Esophagus squamous epithelium (tissue), 4 donors: ENCODE data around the gene IQGAP2.
"Not testable (repeated sequence)": the region's sequence is repeated elsewhere in the genome, so short reads cannot be mapped to it uniquely, and the experiment has no call there.

Experiments
- POLR2A ChIP-seq, 4 donors: fragments of 450-650 bp; IDR thresholded peaks; one replicate each; pipeline ENCODE4 v1.6.1; 2017; ENCODE audit warnings: antibody characterized with exemption in 4 of 4, mild to moderate bottlenecking in 4 of 4, moderate library complexity in 3 of 4
- TF ChIP-seq, protein P1 (sequence below), 6 experiments: fragments of 450-650 bp in 4 of 6; fragments of 200-600 bp in 2 of 6; sonication (generic) in 2 of 6; IDR thresholded peaks; one replicate each; pipeline ENCODE4 v1.5.1; 2016 to 2019; ENCODE audit warnings: antibody characterized with exemption in 6 of 6, mild to moderate bottlenecking in 4 of 6, moderate library complexity in 4 of 6

DNA sequence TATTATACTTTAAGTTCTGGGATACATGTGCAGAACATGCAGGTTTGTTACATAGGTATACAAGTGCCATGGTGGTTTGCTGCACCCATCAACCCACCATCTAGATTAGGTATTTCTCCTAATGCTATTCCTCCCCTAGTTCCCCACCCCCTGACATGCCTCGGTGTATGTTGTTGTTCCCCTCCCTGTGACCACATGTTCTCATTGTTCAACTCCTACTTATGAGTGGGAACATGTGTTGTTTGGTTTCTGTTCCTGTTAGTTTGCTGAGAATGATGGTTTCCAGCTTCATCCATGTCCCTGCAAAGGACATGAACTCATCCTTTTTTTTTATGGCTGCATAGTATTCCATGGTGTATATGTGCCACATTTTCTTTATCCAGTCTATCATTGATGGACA lies 200.9 kb downstream of the IQGAP2 start:
- TF ChIP-seq, protein P1, sequence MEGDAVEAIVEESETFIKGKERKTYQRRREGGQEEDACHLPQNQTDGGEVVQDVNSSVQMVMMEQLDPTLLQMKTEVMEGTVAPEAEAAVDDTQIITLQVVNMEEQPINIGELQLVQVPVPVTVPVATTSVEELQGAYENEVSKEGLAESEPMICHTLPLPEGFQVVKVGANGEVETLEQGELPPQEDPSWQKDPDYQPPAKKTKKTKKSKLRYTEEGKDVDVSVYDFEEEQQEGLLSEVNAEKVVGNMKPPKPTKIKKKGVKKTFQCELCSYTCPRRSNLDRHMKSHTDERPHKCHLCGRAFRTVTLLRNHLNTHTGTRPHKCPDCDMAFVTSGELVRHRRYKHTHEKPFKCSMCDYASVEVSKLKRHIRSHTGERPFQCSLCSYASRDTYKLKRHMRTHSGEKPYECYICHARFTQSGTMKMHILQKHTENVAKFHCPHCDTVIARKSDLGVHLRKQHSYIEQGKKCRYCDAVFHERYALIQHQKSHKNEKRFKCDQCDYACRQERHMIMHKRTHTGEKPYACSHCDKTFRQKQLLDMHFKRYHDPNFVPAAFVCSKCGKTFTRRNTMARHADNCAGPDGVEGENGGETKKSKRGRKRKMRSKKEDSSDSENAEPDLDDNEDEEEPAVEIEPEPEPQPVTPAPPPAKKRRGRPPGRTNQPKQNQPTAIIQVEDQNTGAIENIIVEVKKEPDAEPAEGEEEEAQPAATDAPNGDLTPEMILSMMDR (IDR thresholded peaks at IDR 0.05), result not testable (repeated sequence)
- not testable (repeated sequence) for TF ChIP-seq POLR2A (IDR thresholded peaks at IDR 0.05)
